ENCODE data around the gene CACNA1B.

GRCh38 chr9:137955224-137955570 lies 77.6 kb downstream of the CACNA1B start:
- TF ChIP-seq TCF12 (IDR thresholded peaks at IDR 0.05; ENCODE audit: low read depth) (no peak), CREB1 (IDR thresholded peaks at IDR 0.05; ENCODE audit: low read depth) (no peak), EP300 (IDR thresholded peaks at IDR 0.05; ENCODE audit: borderline replicate concordance) (no peak), TEAD4 (IDR thresholded peaks at IDR 0.05) (no peak)

All from Ishikawa (cell line).